Measurements from ENCODE around the gene LTBR. TPM values are rescaled to one million over a fixed set of nuclear protein-coding genes. Genes with fewer than 3 reads are reported as not detected.

Gene LTBR
- total and polyA plus RNA-seq, 2 donors (not counting 3 experiments of a cell fraction or from before 2014, with no cell fraction given): 70.7 to 102 TPM

- FAIRE-seq: peak; percentile 53
- H3K79me2 ChIP-seq (ENCODE audit: control insufficient read depth, insufficient read depth, low read length): no peaks in the 10 kb centered on the region
- H3K27me3 ChIP-seq (ENCODE audit: control insufficient read depth in 2 of 2, insufficient read depth in 2 of 2, low read length in 2 of 2): peaks cover 0 to 1% of the 10 kb centered on the region in 2 experiments
- peaks cover 18% of the 10 kb centered on the region for H3K4me1 ChIP-seq (ENCODE audit: control insufficient read depth, extremely low read depth, insufficient read depth, low read length)
- no peak overlapping the region for H3K27ac ChIP-seq (ENCODE audit: insufficient read depth, low read depth, low read length)
- no peak overlapping the region for H2AFZ ChIP-seq (ENCODE audit: low read depth, low read length)
- H3K36me3 ChIP-seq (ENCODE audit: control insufficient read depth in 2 of 2, extremely low read depth in 1 of 2, insufficient read depth in 2 of 2, low read length in 2 of 2): no peaks in the 10 kb centered on the region
- no peak for DNase-seq (ENCODE audit: low read depth, low spot score)
- H3K4me3 ChIP-seq (replicated peaks in 1 of 3; ENCODE audit: insufficient read depth in 1 of 3, low read depth in 1 of 3, low read length in 3 of 3): no peak overlapping the region
- no TSS peak for BruUV-seq (replicated peaks)
- no peaks in the 10 kb centered on the region for H3K9me1 ChIP-seq (replicated peaks; ENCODE audit: control insufficient read depth, extremely low read depth, insufficient read depth, low read length)
- dilution Hi-C loops (cut with MboI; ENCODE audit: extremely low pct_ligation_motif_present, low sequenced_read_pairs) (no loop called here), intact Hi-C loops (cut with micrococcal nuclease) (no loop called here)
- POLR2A ChIA-PET: no interaction called here
- H4K20me1 ChIP-seq (replicated peaks; ENCODE audit: control insufficient read depth, extremely low read depth, insufficient read depth, low read length): no peaks in the 10 kb centered on the region
- TF ChIP-seq GATA2 (IDR thresholded peaks at IDR 0.05; ENCODE audit: insufficient read depth, insufficient read length, low read depth, low read length): no peak
- TF ChIP-seq MYC (IDR thresholded peaks at IDR 0.05; ENCODE audit: low read depth, low read length): no peak
- TF ChIP-seq CTCF (IDR thresholded peaks at IDR 0.05; ENCODE audit: extremely low read depth in 1 of 2, insufficient read depth in 1 of 2, low read depth in 1 of 2, low read length in 2 of 2): no peak
- no peak for TF ChIP-seq EZH2 (IDR thresholded peaks at IDR 0.05; ENCODE audit: borderline replicate concordance, low read depth, low read length, severe bottlenecking)
- no peak for TF ChIP-seq POLR2A (IDR thresholded peaks at IDR 0.05; ENCODE audit: low read depth, low read length)
- TF ChIP-seq MAX (IDR thresholded peaks at IDR 0.05; ENCODE audit: insufficient read depth, insufficient read length): no peak
- TF ChIP-seq JUN (IDR thresholded peaks at IDR 0.05; ENCODE audit: borderline replicate concordance, insufficient read depth, insufficient read length, low read depth): no peak
- no peak for TF ChIP-seq FOS (IDR thresholded peaks at IDR 0.05; ENCODE audit: borderline replicate concordance, insufficient read depth, low read length)
- TF ChIP-seq POLR2AphosphoS5 (IDR thresholded peaks at IDR 0.05; ENCODE audit: insufficient read depth, low read depth, low read length): no peak
- CTCF ChIA-PET: interaction anchor here (0.7 to 1.8 kb wide), 4 partner anchors 15 to 1678 kb away, joined by 3 to 5 read pairs (median 4); no protein-coding TSS in a partner anchor
- no peak overlapping the region for H3K4me2 ChIP-seq (ENCODE audit: insufficient read depth, low read length)
- no peaks in the 10 kb centered on the region for H3K9me3 ChIP-seq (replicated peaks; ENCODE audit: control insufficient read depth, insufficient read depth, low read length)
- H3K9ac ChIP-seq (replicated peaks; ENCODE audit: extremely low read depth, insufficient read depth, low read length): no peak overlapping the region
Observed at GRCh38 chr12:6360578-6361490, 23.1 kb upstream of the LTBR start.

All from endothelial cell of umbilical vein (primary cell).